GM21723 (cell line): Measurements from ENCODE around the gene C2orf69.

ENCODE experiments used
- ATAC-seq: cut with Tn5 transposase; IDR thresholded peaks from one replicate; pipeline ENCODE4 v1.9.1; 2021; ENCODE audit warnings: mild to moderate bottlenecking, moderate library complexity; ENCODE audit not compliant: unreplicated experiment

Gene C2orf69

DNA sequence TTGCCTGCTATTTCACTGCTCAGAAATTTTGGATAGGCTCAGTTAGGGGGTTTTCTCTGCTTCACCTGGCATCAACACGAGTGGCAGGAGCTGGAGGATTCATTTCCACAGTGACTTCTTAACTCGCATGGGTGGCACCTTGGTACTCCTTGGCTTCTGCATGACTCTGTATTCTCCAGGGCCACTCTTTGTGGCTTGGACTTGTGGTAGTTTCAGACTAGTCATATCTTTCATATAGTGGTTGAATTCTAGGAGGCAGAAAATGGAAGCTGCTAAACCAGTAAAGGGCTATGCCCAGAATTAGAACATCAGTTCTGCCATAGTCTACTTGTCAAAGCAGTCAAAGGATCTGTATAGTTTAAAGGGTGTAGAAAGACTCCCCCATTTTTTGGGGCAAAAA, 51.1 kb downstream of the C2orf69 start:
- ATAC-seq: peak; percentile 63

DNA sequence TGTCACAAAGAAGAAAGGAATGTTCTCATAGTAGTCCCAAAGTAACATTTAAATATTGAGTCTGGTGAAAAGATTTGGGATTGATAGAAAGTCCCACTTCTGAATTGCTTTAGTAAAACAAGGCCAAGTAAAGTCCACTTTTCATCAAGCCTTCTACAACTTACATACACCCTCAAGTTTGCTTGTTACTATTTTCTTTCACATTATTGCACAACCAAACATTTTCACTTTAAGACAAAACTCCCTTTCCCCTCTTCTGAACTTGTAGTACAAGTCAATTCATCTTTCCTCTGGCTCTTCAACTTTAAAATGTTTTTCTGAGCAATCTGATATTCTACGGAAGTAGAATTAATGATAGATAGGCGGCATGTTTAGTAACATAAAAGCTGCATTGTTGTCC, 55.3 kb downstream of the C2orf69 start:
- ATAC-seq: no peak

DNA sequence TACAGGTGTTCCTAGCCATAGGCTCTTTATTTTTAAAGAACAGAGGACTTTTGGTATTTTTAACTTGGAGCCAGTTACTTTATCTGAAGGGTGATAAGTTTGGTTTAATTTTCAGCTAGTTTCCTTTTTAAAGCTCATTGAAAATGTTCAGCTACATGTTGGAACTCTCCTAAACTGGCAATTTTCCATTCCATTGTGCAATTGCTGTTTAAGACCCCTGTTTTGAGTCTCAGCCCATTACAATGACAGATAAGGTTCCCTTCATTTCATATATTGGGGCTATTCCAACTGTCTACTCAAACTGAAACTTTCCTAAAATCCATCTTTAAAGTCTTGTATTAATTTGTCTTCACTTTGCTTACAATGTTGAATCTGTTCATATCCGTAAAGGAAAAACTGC, 55.9 kb downstream of the C2orf69 start:
- no peak for ATAC-seq

- ATAC-seq: no peak
Observed at GRCh38 chr2:199968126-199968525, 57.0 kb downstream of the C2orf69 start.

DNA sequence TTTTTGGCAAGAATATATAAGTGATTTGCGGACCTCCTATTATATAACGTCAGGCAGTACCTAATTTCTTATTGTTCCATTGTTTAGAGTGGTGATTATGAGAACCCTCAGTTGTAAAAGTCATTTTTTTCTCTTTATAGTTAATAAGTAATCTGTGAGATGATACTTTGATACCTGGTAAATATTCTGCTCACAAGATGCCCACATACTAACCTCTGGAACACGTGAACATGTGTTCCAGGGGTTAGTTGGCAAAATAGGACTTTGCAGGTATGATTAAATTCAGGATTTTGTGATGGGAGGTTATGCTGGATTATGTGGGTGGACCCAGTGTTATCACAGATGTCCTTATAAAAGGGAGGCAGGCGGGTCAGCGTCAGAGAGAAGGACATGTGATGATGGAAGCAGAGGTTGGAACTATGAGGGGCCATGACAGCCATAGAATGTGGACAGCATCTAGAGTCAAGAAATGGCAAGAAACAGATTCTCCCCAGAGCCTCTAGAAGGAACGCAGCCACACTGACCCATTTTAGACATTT, 61.1 kb downstream of the C2orf69 start:
- ATAC-seq: no peak

GRCh38 chr2:199973703-199974102, 62.6 kb downstream of the C2orf69 start:
- no peak for ATAC-seq

DNA sequence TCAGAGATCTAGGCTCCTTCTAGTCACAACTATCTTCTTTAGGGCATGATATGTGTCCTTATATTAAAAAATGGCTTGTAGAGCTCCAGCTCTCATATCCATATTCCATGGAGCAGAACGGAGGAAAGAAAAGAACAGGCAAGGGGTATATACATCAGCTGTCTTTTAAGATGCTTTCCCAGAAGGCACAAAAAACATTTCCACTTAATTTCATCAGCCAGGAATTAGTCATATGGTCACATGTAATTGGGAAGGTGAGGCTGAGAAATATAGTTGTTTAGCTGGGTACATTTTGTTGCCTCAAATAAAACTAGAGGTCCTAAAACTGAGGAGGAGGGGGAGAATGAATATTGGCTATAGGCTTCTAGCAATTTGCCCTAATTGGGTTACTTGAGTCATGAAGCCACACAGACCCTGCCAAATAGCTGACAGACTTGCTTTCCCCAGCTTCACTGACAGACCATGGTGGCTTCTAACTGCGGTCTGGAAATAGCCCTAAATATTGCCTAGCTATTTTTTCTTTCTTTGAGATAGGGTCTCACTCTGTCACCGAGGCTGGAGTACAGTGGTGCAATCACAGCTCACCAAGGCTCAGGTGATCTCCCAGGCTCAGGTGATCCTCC, 64.3 kb downstream of the C2orf69 start:
- no peak for ATAC-seq
